ENCODE results near the gene SNRPD3. TPM values are rescaled to one million over a fixed set of nuclear protein-coding genes. Genes with fewer than 3 reads are reported as not detected.

Gene SNRPD3
- total RNA-seq, 1 donor from 2014 or later = 78.8 TPM

DNA sequence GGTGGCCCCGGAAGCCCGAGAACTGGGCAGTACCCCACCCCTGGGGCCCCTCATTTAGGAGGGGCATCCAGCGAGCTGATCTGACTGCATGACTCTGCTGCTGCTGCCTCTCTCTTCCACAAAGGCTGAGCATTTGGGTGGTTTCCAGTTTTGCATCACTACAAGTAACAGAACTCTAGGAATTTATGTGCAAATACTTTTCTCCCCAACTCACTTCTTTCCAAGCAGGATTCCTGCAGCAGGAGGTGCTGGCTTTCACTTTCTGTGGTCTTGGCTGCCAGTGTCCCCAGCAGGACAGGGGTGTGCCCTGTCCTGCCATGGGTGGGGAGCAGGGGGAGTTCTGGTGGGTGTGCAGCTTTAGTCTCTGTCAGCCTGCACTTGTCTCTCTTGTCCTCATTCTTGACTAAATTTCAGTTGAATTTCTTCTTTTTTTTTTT is 39.5 kb upstream of the SNRPD3 start:
- no peak overlapping the region for H3K4me3 ChIP-seq (ENCODE audit: low read length in 3 of 3)
- no peaks in the 10 kb centered on the region for H3K36me3 ChIP-seq (ENCODE audit: control insufficient read depth in 3 of 3, insufficient read depth in 3 of 3, low read length in 3 of 3)
- peaks cover under 1 to 12% (median 7%) of the 10 kb centered on the region in 3 donors for H3K4me1 ChIP-seq (ENCODE audit: control insufficient read depth in 3 of 3, insufficient read depth in 3 of 3, low read length in 3 of 3)
- H3K9ac ChIP-seq (ENCODE audit: low read depth in 1 of 3, low read length in 3 of 3) = no peak overlapping the region
- no peak overlapping the region for H3K27ac ChIP-seq (ENCODE audit: low read depth, low read length)
- H3K27me3 ChIP-seq (ENCODE audit: control insufficient read depth in 3 of 3, insufficient read depth in 3 of 3, low read length in 3 of 3) = no peaks in the 10 kb centered on the region
- H3K9me3 ChIP-seq (ENCODE audit: control insufficient read depth in 3 of 3, low read length in 3 of 3) = no peaks in the 10 kb centered on the region

DNA sequence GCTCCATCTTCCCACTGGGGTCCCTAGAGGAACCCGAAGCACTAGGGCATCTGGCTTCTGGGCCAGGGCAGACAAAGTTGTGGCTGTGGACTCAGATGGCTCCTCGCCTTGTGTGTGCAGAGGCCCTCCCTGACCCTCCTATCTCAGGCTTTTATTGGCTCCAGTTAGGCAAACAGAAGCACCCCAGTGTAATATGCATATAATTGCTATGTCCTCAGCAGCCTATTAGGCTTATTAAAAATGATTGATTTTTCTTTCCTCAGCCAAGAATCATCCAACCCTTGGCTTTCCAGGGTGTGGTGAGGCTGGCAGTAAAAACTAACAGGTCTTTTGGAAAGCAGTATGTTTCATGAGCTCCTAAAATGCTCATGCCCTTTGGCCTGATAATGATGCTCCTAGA is 38.4 kb upstream of the SNRPD3 start:
- peaks cover 2 to 13% (median 7%) of the 10 kb centered on the region in 3 donors for H3K4me1 ChIP-seq (ENCODE audit: control insufficient read depth in 3 of 3, insufficient read depth in 3 of 3, low read length in 3 of 3)
- no peak overlapping the region for H3K4me3 ChIP-seq (ENCODE audit: low read length in 3 of 3)
- no peaks in the 10 kb centered on the region for H3K36me3 ChIP-seq (ENCODE audit: control insufficient read depth in 3 of 3, insufficient read depth in 3 of 3, low read length in 3 of 3)
- no peaks in the 10 kb centered on the region for H3K27me3 ChIP-seq (ENCODE audit: control insufficient read depth in 3 of 3, insufficient read depth in 3 of 3, low read length in 3 of 3)
- no peaks in the 10 kb centered on the region for H3K9me3 ChIP-seq (ENCODE audit: control insufficient read depth in 3 of 3, low read length in 3 of 3)
- H3K9ac ChIP-seq (ENCODE audit: low read depth in 1 of 3, low read length in 3 of 3) = no peak overlapping the region
- H3K27ac ChIP-seq (ENCODE audit: low read depth, low read length) = no peak overlapping the region

GRCh38 chr22:24518228-24518627 is 37.6 kb upstream of the SNRPD3 start:
- Histone ChIP-seq H3K4me1 (ENCODE audit: control insufficient read depth in 3 of 3, insufficient read depth in 3 of 3, low read length in 3 of 3) (peaks cover 2 to 13% (median 7%) of the 10 kb centered on the region in 3 donors), H3K27ac (ENCODE audit: low read depth, low read length) (no peak overlapping the region), H3K4me3 (ENCODE audit: low read length in 3 of 3) (no peak overlapping the region), H3K9ac (ENCODE audit: low read depth in 1 of 3, low read length in 3 of 3) (no peak overlapping the region), H3K27me3 (ENCODE audit: control insufficient read depth in 3 of 3, insufficient read depth in 3 of 3, low read length in 3 of 3) (no peaks in the 10 kb centered on the region), H3K36me3 (ENCODE audit: control insufficient read depth in 3 of 3, insufficient read depth in 3 of 3, low read length in 3 of 3) (no peaks in the 10 kb centered on the region), H3K9me3 (ENCODE audit: control insufficient read depth in 3 of 3, low read length in 3 of 3) (no peaks in the 10 kb centered on the region)

DNA sequence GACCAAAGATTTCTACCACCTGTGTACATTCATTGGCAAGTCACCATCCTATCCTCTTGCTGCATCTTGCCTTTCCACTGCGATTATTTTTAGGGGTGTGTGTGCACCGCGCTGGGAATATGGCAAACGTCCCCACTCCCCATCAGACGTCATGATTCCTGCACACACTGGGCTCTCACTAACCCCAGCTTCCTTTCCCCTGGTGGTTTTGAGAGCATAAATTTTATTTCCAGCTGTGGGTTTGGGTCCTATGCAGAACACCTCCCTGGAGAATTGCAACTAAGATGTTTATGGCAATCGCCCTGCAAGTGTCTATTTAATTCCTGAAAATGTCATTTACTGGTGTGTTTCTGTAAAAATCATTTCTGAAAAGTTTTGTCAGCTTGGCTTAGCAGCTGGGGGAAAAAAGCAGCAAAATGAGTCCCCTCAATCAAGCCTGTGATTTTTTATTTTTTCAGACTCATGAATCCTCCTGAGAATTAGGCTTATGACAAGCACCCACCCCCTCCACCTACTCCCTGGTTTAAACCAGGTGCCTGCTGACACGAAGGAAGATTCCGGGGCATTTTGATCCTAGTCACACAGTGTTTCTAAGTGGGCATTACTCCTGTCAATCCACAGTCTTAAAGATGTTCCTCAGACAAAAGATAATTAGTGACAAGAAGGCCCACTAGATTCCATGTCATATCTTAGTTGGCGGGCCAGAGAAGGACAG is 36.9 kb upstream of the SNRPD3 start:
- no peaks in the 10 kb centered on the region for H3K27me3 ChIP-seq (ENCODE audit: control insufficient read depth in 3 of 3, insufficient read depth in 3 of 3, low read length in 3 of 3)
- no peak overlapping the region for H3K9ac ChIP-seq (ENCODE audit: low read depth in 1 of 3, low read length in 3 of 3)
- H3K36me3 ChIP-seq (ENCODE audit: control insufficient read depth in 3 of 3, insufficient read depth in 3 of 3, low read length in 3 of 3) = no peaks in the 10 kb centered on the region
- no peak overlapping the region for H3K4me3 ChIP-seq (ENCODE audit: low read length in 3 of 3)
- peaks cover 2 to 13% (median 7%) of the 10 kb centered on the region in 3 donors for H3K4me1 ChIP-seq (ENCODE audit: control insufficient read depth in 3 of 3, insufficient read depth in 3 of 3, low read length in 3 of 3)
- no peaks in the 10 kb centered on the region for H3K9me3 ChIP-seq (ENCODE audit: control insufficient read depth in 3 of 3, low read length in 3 of 3)
- H3K27ac ChIP-seq (ENCODE audit: low read depth, low read length) = no peak overlapping the region

DNA sequence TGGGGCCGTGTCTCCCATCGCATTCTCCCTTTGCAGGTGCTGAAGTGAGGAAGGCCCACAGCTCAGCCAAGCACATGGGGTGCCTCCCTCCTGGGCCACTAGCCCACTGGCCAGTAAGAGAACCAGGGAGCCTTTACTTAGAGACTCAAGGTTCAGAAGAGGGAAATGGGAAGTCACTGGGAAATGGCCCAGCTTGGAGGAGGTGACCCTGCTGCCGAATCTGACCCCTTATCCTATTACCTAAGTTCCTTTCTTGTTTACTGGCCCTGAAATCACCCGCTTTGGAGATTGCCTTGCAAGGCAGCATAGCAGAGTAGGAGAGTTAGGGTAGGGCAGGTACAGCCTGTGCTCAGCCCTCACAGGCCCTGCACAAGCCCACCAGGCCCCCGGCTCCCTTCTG is 36.3 kb upstream of the SNRPD3 start:
- H3K9me3 ChIP-seq (ENCODE audit: control insufficient read depth in 3 of 3, low read length in 3 of 3) = no peaks in the 10 kb centered on the region
- no peaks in the 10 kb centered on the region for H3K27me3 ChIP-seq (ENCODE audit: control insufficient read depth in 3 of 3, insufficient read depth in 3 of 3, low read length in 3 of 3)
- peaks cover 2 to 12% (median 7%) of the 10 kb centered on the region in 3 donors for H3K4me1 ChIP-seq (ENCODE audit: control insufficient read depth in 3 of 3, insufficient read depth in 3 of 3, low read length in 3 of 3)
- H3K36me3 ChIP-seq (ENCODE audit: control insufficient read depth in 3 of 3, insufficient read depth in 3 of 3, low read length in 3 of 3) = no peaks in the 10 kb centered on the region
- H3K9ac ChIP-seq (ENCODE audit: low read depth in 1 of 3, low read length in 3 of 3) = peak overlapping the region in 1 of 3 donors; percentile 45
- H3K4me3 ChIP-seq (ENCODE audit: low read length in 3 of 3) = no peak overlapping the region
- H3K27ac ChIP-seq (ENCODE audit: low read depth, low read length) = no peak overlapping the region

DNA sequence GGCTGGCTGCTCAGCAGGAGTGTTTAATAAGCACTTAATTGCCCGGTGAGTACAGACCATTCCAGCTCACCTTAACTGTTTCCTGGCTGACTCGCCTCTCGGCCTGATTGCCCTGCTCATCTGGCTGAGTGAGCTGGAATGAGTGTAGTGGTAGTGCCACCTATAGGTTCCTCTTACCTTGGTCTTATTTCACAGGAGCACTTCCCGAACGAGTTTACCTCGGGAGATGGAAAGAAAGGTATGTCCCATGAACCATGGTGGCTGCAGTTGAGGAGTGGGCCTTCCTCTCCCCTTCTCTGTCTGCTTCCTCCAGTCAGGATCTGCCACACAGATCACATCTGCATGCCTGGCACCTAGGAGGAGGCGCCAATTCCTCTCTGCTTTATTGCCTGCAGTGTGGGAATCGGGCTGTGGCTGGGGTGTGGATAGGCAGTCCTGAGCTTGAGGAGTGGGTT is 34.0 kb upstream of the SNRPD3 start:
- H3K4me3 ChIP-seq (ENCODE audit: low read length in 3 of 3) = peak overlapping the region in 1 of 3 donors; percentile 41
- no peaks in the 10 kb centered on the region for H3K27me3 ChIP-seq (ENCODE audit: control insufficient read depth in 3 of 3, insufficient read depth in 3 of 3, low read length in 3 of 3)
- no peaks in the 10 kb centered on the region for H3K36me3 ChIP-seq (ENCODE audit: control insufficient read depth in 3 of 3, insufficient read depth in 3 of 3, low read length in 3 of 3)
- H3K9ac ChIP-seq (ENCODE audit: low read depth in 1 of 3, low read length in 3 of 3) = peak overlapping the region in 2 of 3 donors; percentile 19 to 25
- H3K4me1 ChIP-seq (ENCODE audit: control insufficient read depth in 3 of 3, insufficient read depth in 3 of 3, low read length in 3 of 3) = peaks cover 6 to 17% (median 11%) of the 10 kb centered on the region in 3 donors
- H3K27ac ChIP-seq (ENCODE audit: low read depth, low read length) = no peak overlapping the region
- no peaks in the 10 kb centered on the region for H3K9me3 ChIP-seq (ENCODE audit: control insufficient read depth in 3 of 3, low read length in 3 of 3)

GRCh38 chr22:24523873-24524272 is 31.9 kb upstream of the SNRPD3 start:
- H3K4me3 ChIP-seq (ENCODE audit: low read length in 3 of 3) = no peak overlapping the region
- H3K4me1 ChIP-seq (ENCODE audit: control insufficient read depth in 3 of 3, insufficient read depth in 3 of 3, low read length in 3 of 3) = peaks cover 6 to 17% (median 11%) of the 10 kb centered on the region in 3 donors
- no peaks in the 10 kb centered on the region for H3K27me3 ChIP-seq (ENCODE audit: control insufficient read depth in 3 of 3, insufficient read depth in 3 of 3, low read length in 3 of 3)
- no peak overlapping the region for H3K9ac ChIP-seq (ENCODE audit: low read depth in 1 of 3, low read length in 3 of 3)
- H3K27ac ChIP-seq (ENCODE audit: low read depth, low read length) = no peak overlapping the region
- H3K36me3 ChIP-seq (ENCODE audit: control insufficient read depth in 3 of 3, insufficient read depth in 3 of 3, low read length in 3 of 3) = no peaks in the 10 kb centered on the region
- no peaks in the 10 kb centered on the region for H3K9me3 ChIP-seq (ENCODE audit: control insufficient read depth in 3 of 3, low read length in 3 of 3)

DNA sequence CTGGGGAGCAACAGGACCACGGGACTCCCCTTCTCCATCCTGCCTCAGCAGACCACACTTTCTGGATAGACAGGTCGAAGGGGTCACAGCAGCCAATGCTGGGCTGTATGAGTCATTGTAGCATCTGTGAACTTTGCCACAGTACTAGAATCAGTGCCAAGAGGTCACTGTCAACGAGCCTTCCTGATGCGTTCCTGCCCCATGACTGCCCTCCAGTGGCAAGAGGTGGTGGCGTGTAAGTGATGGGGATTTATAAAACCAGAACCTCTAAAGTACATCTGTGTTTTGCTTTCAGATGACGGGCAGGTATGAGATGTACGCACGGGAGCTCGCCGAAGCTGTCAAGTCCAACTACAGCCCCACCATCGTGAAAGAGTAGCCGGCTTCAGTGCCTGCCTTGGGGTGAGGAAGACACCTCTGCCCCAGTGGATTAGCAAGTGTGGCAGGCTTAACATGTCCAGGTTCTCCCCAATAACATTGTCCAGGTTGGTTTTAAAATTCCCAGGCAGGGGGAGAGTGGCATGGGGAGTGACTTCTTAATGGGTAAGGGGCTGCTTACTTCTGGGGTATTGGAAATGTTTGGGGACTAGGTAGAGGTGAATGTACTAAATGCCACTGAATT is 30.3 kb upstream of the SNRPD3 start:
- H3K27ac ChIP-seq (ENCODE audit: low read depth, low read length) = no peak overlapping the region
- no peaks in the 10 kb centered on the region for H3K36me3 ChIP-seq (ENCODE audit: control insufficient read depth in 3 of 3, insufficient read depth in 3 of 3, low read length in 3 of 3)
- no peaks in the 10 kb centered on the region for H3K9me3 ChIP-seq (ENCODE audit: control insufficient read depth in 3 of 3, low read length in 3 of 3)
- no peaks in the 10 kb centered on the region for H3K27me3 ChIP-seq (ENCODE audit: control insufficient read depth in 3 of 3, insufficient read depth in 3 of 3, low read length in 3 of 3)
- peaks cover 4 to 11% (median 6%) of the 10 kb centered on the region in 3 donors for H3K4me1 ChIP-seq (ENCODE audit: control insufficient read depth in 3 of 3, insufficient read depth in 3 of 3, low read length in 3 of 3)
- H3K4me3 ChIP-seq (ENCODE audit: low read length in 3 of 3) = no peak overlapping the region
- no peak overlapping the region for H3K9ac ChIP-seq (ENCODE audit: low read depth in 1 of 3, low read length in 3 of 3)

- H3K27me3 ChIP-seq (ENCODE audit: control insufficient read depth in 3 of 3, insufficient read depth in 3 of 3, low read length in 3 of 3) = no peaks in the 10 kb centered on the region
- H3K4me3 ChIP-seq (ENCODE audit: low read length in 3 of 3) = no peak overlapping the region
- H3K9me3 ChIP-seq (ENCODE audit: control insufficient read depth in 3 of 3, low read length in 3 of 3) = no peaks in the 10 kb centered on the region
- no peaks in the 10 kb centered on the region for H3K36me3 ChIP-seq (ENCODE audit: control insufficient read depth in 3 of 3, insufficient read depth in 3 of 3, low read length in 3 of 3)
- H3K4me1 ChIP-seq (ENCODE audit: control insufficient read depth in 3 of 3, insufficient read depth in 3 of 3, low read length in 3 of 3) = peaks cover 4 to 11% (median 6%) of the 10 kb centered on the region in 3 donors
- H3K9ac ChIP-seq (ENCODE audit: low read depth in 1 of 3, low read length in 3 of 3) = no peak overlapping the region
- no peak overlapping the region for H3K27ac ChIP-seq (ENCODE audit: low read depth, low read length)
Measured at GRCh38 chr22:24526191-24526590, 29.6 kb upstream of the SNRPD3 start.

- H3K9me3 ChIP-seq (ENCODE audit: control insufficient read depth in 3 of 3, low read length in 3 of 3) = no peaks in the 10 kb centered on the region
- no peaks in the 10 kb centered on the region for H3K27me3 ChIP-seq (ENCODE audit: control insufficient read depth in 3 of 3, insufficient read depth in 3 of 3, low read length in 3 of 3)
- H3K4me3 ChIP-seq (ENCODE audit: low read length in 3 of 3) = no peak overlapping the region
- H3K4me1 ChIP-seq (ENCODE audit: control insufficient read depth in 3 of 3, insufficient read depth in 3 of 3, low read length in 3 of 3) = peaks cover 3 to 5% (median 4%) of the 10 kb centered on the region in 3 donors
- H3K9ac ChIP-seq (ENCODE audit: low read depth in 1 of 3, low read length in 3 of 3) = no peak overlapping the region
- no peaks in the 10 kb centered on the region for H3K36me3 ChIP-seq (ENCODE audit: control insufficient read depth in 3 of 3, insufficient read depth in 3 of 3, low read length in 3 of 3)
- no peak overlapping the region for H3K27ac ChIP-seq (ENCODE audit: low read depth, low read length)
Measured at GRCh38 chr22:24529898-24530297, 25.9 kb upstream of the SNRPD3 start.
